ENCODE results near the gene NOS3. TPM values are rescaled to one million over a fixed set of nuclear protein-coding genes. Genes with fewer than 3 reads are reported as not detected.

NOS3 gene
- total and polyA plus RNA-seq, 9 of the 15 experiments (the other 6 are each of a cell fraction or from before 2014, with no cell fraction given), result 1.1 to 121 (median 23.6) TPM

- TF ChIP-seq SLC30A9 (CRISPR knock-in tag; IDR thresholded peaks at IDR 0.05) (no peak), EGR1 (conservative IDR thresholded peaks at IDR 0.05) (0 out of 2 replicates have a peak, but pooled peaks have one; percentile 43), SETDB1 (IDR thresholded peaks at IDR 0.05; ENCODE audit: low read length) (no peak), U2AF2 (optimal IDR thresholded peaks at IDR 0.05; ENCODE audit: low read depth, low read length) (no peak)
Measured at GRCh38 chr7:150976529-150977381, 14.1 kb upstream of the NOS3 start (continued).

GRCh38 chr7:150977382-150978125 is 13.3 kb upstream of the NOS3 start:
- WGBS (ENCODE audit: insufficient coverage, low coverage, missing lambda C conversion rate), result 5% methylated on average over 17 of the region's 62 CpGs
- FAIRE-seq (peak; percentile 73), ATAC-seq (no peak), DNase-seq (ENCODE audit: extremely low read depth in 1 of 4, low spot score in 3 of 4) (peak in 2 of 4 experiments; percentile 45 to 63)
- H4K20me1 ChIP-seq (replicated peaks; ENCODE audit: control insufficient read depth, insufficient read depth, low read length), result peaks cover 9% of the 10 kb centered on the region; the same call in 1 of the 2 replicates
- in situ Hi-C loops (cut with MboI), result no loop called here
- ChIA-PET POLR2A (interaction anchor here (0.7 to 1.4 kb wide), 4 partner anchors 8 to 68 kb away, joined by 3 to 6 read pairs (median 4); no protein-coding TSS in a partner anchor), CTCF (ENCODE audit: low intra/inter-chr PET ratio) (no interaction called here)
- peak overlapping the region; percentile 45 for H3K4me3 ChIP-seq
- H3K27me3 ChIP-seq (ENCODE audit: control insufficient read depth in 2 of 2, insufficient read depth in 2 of 2, low read length in 2 of 2), result peaks cover 23 to 24% of the 10 kb centered on the region in 2 experiments
- H3K4me1 ChIP-seq (replicated peaks in 1 of 2; ENCODE audit: control insufficient read depth in 2 of 2, insufficient read depth in 2 of 2, low read length in 2 of 2), result peaks cover 37 to 71% of the 10 kb centered on the region in 2 experiments
- peak overlapping the region; percentile 69 for H2AFZ ChIP-seq (ENCODE audit: low read depth, low read length)
- intact Hi-C loops (cut with micrococcal nuclease), result loop anchor here (2.0 kb wide), 1 partner anchor 15 kb away; no protein-coding TSS in a partner anchor
- H3K9ac ChIP-seq (ENCODE audit: insufficient read depth in 1 of 2, low read depth in 2 of 2, low read length in 2 of 2), result peak overlapping the region; percentile 57 to 90
- peak overlapping the region; percentile 34; the same call in 2 of the 3 replicates for H3K27ac ChIP-seq (ENCODE audit: extremely low read depth, low read depth, low read length)
- peaks cover 28% of the 10 kb centered on the region for H3K79me2 ChIP-seq (ENCODE audit: control insufficient read depth, insufficient read depth, low read length)
- H3K9me3 ChIP-seq (replicated peaks; ENCODE audit: control insufficient read depth, insufficient read depth, low read depth, low read length), result no peaks in the 10 kb centered on the region
- BruUV-seq (replicated peaks), result no TSS peak
- H3K9me1 ChIP-seq (ENCODE audit: control insufficient read depth, insufficient read depth, low read length), result no peaks in the 10 kb centered on the region
- peaks cover 16% of the 10 kb centered on the region; the same call in 2 of the 3 replicates for H3K36me3 ChIP-seq (ENCODE audit: control insufficient read depth, insufficient read depth, low read length)
- peak overlapping the region; percentile 94 for H3K4me2 ChIP-seq (ENCODE audit: insufficient read depth, low read length)
- TF ChIP-seq SAP30 (IDR thresholded peaks at IDR 0.05; ENCODE audit: borderline replicate concordance, insufficient read depth, low read depth, low read length, poor library complexity, severe bottlenecking) (peak; percentile 9), GTF3C2 (IDR thresholded peaks at IDR 0.05; ENCODE audit: borderline replicate concordance, extremely low read depth, insufficient read length) (no peak), E2F3 (CRISPR knock-in tag; IDR thresholded peaks at IDR 0.05) (0 out of 2 replicates have a peak, but pooled peaks have one; percentile 46), MIER1 (IDR thresholded peaks at IDR 0.05; ENCODE audit: low read depth) (no peak), CHD1 (IDR thresholded peaks at IDR 0.05; ENCODE audit: low read length) (peak; percentile 65), THRAP3 (IDR thresholded peaks at IDR 0.05; ENCODE audit: borderline replicate concordance) (no peak), ZNF583 (CRISPR knock-in tag; IDR thresholded peaks at IDR 0.05) (no peak), KAT8 (IDR thresholded peaks at IDR 0.05; ENCODE audit: low read depth) (no peak), ZNF133 (CRISPR knock-in tag; IDR thresholded peaks at IDR 0.05) (peak; percentile 56; the same call in 1 of the 2 replicates), ZNF316 (IDR thresholded peaks at IDR 0.05) (peak; percentile 17; the same call in 1 of the 2 replicates), ZFX (CRISPR knock-in tag; IDR thresholded peaks at IDR 0.05) (peak; percentile 4; the same call in 1 of the 2 replicates), FOXP1 (CRISPR knock-in tag; IDR thresholded peaks at IDR 0.05) (0 out of 2 replicates have a peak, but pooled peaks have one; percentile 4)

All from K562 (cell line).